Activated CD4-positive, alpha-beta T cell treated with anti-CD3 and anti-CD28 coated beads for 1 hour (primary cell): ENCODE results near the gene ELF5.

Source experiments
- DNase-seq: peaks from one replicate; pipeline ENCODE4 v3.0.0-alpha.2; 2020

Gene ELF5

DNA sequence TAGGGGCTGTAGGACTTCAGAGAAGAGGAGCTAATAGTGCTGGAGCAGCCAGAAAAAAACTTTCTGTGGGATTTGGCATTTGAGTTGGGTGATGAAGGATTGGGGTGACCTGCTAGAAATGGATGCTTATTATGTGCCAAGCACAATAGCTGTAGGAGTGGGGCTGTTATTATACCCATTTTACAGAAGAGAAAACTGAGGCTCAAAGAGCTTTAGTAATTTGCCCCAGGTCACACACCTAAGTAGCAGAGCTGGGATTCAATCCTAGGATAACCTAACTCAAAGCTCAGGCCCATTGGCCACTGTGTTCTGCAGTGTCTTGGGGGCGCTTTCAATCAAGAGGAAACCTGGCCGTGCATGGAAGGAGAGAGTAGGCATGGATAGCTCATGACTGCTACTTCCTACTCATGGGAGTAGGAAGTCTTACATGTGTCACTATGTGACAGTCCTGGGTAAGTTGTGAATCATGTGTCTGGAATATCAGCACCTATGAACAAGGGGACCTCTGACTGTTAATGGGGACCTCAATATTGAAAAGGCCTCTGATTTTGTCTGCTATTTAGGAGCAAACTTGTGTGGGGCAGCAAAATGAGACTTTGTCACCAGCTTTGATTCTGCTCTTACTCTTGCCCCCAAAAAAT, 6.1 kb upstream of the ELF5 start:
- DNase-seq: no peak

DNA sequence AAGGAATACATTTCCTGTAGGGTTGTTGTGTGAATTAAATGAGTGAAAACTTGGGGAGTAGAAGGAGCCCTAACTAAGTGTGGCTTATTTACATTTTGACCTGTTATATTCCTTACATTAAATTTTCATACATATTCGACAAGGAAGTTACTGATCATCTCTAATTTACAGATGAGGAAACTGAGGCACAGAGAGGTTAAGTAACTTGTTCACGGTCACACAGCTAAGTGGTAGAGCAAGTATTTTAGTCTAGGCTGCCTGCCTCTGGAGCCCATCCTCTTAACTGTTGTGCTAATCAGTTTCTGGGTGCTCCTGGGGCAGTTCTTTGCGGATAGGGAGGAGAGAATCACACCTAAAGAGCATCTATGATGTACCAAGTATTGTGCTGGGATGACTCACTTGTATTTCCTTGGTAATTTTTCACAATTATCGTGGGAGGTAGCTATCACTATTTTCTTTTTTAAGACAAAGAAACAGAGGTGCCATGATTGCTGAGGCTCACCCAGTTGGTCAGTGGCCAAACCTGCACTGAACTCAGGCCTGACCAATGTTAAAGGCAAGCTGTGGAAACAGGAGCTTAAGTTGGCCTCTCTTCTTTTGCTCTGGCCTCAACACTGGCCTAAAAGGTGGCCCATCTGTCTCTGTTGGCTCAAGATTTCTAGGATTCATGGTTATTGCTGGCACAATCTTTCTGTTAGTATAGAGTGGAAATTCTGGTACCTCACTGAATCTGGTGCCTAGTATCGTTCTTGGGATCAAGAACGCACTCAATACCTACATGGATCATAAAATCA, 2.9 kb upstream of the ELF5 start:
- DNase-seq: no peak

DNA sequence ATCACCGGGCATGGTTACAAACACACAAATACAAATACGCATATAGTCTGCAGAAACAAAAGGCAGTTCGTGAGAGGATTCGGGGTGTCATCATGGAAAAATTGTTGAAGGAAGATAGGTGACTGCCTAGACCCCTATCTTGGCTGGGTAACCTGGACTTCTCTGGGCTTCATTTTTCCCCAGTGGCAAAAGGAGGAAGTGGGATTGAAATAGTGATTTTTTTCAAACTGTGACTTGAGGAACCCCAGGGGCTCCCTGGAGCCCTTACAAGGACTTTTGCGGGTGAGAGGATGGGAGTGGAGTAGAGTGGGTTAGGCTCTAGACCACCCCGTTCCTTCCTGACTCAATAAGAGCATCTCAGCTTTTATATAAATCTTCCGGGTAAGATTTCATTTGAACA, 1.0 kb upstream of the ELF5 start:
- DNase-seq: no peak

DNA sequence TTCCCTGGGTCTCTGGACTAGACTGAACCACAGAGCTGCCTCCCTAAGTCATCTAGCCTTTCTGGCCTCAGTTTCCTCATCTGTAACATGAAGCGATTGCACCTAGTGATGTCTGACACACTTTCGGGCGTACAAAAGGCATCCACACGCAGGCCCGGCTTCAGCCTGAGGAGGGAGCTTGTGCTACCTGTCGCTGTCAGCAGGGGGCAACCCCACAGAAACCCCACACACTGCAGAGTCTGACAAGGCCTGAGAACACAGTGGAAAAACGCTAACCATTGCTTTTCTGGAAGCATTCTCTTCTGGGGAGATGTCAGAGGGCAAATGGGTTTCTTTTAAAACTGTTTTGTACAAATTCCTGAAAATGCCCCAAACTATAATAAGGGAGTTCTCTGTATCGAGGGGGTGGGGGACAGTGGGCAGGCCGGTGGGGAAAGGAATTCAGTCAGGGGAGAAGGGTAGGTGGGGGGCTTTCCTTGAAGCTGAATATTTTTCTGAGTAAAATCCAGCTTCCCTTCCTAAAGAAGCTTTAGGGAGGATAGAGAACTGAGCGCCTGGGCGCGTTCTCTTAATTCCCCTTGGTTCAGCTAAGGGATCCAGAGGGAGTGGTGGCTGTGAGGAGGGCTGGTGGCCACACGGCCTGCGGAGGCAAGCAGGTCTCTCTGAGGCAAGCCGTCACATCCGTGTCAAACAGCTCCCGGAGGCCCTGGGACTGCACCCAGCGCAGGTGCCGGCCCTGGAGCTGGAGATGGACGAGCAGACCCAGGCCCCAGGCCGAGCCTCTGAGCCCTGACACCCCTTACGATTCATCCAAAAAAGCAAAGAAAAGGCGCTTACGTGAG, 533 bp downstream of the ELF5 start:
- peak; percentile 20 for DNase-seq

DNA sequence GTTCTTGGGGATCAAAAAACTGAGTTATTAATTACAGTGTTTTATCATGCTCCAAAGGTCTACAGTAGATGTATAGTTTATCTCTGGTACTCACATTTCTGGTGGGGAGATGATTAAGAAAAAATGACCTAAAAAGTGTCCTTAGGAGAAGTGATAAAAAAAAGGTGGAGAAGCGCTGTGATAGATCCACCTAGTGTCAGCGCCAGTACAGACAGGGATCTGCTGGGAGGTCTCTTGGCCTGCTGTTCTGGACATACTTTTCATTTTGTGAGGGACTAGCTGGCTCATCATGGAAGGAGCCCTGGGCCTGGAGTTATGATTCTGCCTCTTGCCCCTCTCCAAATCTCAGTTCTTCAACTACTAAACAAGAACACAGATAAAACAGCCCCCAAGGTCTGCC, 2.9 kb downstream of the ELF5 start:
- DNase-seq: no peak

DNA sequence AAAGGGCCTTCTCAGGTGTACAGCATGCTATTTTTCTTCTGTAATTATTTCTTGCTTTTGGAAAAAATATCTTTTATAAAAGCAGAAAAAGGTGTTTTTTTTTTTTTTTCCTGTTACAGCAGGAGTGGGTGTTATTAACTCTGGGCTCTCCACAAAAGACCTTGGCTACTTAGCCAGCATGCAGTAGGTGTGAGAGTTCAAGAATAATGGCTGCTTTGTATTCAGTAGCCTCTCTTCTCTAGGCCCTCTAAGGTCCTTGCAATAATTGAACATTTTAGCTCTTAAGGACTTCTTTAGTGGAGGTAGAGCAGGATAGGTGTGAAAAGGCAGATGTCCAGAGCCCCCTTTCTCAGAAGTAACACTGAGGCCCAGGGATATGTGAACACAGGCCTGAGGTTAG, 3.4 kb downstream of the ELF5 start:
- no peak for DNase-seq

DNA sequence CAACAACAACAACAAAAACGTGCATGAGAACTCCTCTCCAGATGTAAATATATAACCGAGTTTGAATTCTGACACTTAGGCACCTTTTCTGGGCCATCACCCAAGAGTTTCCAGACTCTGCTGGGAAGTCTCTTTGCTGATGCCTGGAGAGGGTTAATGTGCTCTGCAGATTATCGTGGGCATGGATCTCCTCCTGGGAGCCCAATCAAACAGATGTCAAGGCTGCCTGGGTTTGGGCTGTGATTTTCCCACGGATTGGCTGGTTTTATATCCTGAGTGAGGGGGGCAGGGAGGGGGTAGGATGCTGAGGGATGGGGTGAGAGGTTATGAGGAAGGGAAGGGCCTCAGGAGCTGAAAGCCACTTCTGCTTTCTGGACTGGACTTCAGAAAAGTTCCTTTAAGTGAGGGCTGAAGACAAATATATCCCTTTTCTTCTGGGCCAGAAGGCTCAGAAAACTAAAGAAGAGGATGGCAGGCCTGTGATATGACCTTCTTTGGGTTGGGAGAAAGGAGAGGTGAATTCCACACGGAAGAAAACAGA, 4.2 kb downstream of the ELF5 start:
- DNase-seq: no peak

DNA sequence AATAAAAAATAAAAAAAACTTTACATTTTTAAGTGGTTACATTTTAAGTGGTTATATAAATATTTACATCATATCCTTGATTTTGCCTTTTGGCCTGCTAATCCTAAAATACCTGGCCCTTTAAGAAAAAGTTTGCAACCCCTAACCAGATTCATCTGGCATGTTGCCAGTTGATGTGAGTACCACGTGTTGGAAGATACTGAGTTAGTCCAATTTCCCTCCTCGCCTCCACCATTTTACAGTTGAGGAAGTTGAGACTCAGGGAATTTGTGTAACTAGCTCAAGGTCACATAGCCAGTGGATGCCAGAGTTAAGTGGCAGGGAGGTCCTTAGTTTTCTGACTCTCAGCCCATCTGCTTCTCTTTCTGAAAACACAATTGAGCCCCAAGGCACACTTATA, 5.1 kb downstream of the ELF5 start:
- DNase-seq: no peak

DNA sequence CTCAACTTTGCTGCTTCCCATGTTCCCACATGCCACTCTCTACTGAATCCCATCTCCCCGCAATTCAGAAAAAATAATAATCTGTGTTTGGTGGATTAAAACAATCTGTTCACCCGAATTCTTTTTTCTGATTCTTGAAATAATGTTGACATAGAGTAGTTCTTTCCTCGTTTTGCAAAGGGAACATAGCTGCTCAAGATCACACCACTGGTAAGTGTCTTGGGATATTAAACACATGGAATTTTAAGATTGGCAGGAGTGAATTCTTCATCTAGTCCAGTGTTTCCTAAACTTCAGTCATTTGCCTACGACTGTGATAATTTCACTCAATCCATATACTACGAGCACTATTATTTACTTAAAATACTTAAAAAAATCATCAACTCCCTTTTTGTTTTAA, 6.0 kb downstream of the ELF5 start:
- DNase-seq: no peak

DNA sequence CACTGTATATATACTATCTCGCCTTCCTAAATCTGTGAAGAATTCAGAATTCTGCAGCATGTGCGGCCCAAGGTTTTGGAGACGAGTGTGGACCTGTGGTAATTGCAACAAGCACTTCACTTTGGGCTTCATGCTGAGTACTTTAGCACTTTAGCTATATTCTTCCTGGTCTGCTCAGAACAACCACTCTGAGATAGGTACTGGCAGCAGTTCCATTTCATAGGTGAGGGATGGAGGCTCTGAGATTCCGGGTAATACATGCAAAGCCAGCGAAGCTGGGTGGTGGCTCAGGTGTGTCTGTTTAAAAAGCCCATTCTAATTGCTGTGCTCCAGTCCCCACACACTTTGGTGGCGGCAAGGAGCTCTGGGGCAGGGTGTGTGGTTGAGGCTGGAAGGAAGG, 6.4 kb downstream of the ELF5 start:
- DNase-seq: no peak

DNA sequence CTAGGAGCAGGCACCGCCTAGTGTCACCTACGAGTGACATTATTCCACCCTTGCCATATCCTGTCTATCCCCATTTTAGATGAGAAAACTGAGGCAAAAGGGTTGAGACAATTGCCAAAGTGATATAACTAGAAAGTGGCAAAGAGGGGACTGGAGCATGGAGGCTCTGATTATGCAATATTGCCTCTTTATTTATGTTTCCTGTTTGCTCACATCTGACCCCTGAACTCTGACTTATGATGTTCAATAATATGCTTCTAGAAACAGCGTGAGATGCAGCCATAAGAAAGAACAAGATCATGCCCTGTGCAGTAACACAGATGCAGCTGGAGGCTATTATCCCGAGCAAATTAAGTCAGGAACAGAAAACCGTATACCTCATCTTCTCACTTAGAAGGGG, 7.7 kb downstream of the ELF5 start:
- DNase-seq: no peak

DNA sequence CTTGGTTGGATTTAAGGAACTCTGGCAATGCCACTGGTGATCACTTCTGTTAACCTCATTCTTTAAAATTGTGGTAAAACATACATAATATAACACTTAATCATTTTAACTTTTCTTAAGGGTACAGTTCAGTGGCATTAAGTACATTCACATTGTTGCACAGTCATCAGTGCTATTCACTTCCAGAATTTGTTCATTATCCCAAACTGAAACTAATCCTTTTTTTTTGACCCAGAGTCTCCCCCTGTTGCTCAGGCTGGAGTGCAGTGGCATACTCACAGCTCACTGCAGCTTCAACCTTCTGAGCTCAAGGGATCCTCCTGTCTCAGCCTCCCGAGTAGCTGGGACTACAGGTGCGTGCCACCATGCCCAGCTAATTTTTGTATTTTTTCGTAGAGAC, 10.6 kb downstream of the ELF5 start:
- no peak for DNase-seq

DNA sequence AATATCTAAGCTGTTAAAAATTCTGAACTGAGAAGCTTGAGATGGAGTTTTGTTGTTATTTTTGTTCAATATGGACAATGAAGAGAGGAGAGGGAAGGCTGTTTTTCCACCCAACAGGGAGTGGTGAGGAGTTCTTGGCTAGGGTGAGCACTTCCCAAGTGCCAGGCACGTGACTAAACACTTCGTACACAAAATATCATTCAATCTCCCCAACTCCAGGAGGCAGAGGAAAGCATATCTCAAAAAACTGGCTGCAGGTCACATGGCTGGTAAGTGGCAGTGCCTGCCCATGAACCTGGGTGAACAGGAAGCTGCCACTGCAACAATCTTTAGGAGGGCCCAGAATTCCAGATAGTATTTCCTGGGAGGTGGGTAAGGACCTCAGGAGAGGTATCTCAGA, 11.6 kb downstream of the ELF5 start:
- DNase-seq: no peak

DNA sequence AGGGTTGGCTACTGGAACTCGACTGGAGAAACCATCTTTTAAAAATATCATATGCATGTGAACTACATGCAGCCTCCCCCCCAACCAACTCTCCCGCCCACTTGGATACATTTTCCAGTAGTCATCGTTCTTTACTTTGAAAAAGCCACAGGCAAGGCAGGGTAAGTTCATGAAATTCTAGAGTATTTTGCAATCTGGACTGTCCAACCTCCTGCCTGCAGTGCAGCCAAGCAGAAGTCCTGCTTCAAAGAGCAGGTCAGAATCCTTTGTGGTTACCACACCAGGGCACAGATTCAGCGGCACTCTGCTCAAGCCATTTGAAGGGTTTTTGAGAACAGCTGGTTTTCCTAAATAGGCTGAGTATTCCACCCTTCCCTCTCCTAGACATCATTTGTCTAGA, 12.1 kb downstream of the ELF5 start:
- DNase-seq: no peak

DNA sequence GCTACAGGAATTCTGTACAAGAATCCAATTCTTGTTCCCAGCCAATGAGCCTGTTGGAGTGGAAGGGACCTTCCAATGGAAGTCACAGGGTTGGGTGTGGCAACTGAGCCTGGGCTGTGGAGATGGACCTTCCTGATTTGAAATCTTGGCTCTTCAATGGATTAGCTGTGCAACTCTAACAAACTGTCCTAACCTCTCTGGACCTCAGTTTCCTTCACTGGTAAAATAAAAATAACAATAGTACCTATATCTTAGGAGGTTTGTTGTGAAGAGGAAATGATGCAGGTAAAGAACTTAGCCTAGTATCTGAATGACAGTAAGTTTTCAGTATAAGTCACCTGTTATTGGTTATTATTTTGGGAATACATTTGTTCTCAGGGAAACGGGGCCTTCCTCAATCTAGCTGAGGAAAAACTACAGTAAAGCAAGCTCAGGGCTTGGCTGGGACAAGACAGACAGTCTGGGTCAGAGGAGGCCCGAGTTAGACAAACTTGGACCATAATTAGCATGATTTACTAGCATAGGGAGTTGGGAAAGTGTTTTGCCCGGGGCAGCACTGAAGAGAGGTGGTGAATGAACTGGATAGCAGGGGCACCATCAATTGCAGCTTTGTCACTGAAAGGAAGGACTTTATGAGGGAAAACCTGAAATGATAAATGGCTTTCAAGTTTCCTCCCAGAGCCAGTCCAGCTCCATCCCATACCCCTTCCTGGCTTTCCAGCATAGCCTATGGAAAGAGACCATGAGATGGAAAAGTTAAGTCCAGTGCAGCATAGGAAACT, 13.7 kb downstream of the ELF5 start:
- no peak for DNase-seq

DNA sequence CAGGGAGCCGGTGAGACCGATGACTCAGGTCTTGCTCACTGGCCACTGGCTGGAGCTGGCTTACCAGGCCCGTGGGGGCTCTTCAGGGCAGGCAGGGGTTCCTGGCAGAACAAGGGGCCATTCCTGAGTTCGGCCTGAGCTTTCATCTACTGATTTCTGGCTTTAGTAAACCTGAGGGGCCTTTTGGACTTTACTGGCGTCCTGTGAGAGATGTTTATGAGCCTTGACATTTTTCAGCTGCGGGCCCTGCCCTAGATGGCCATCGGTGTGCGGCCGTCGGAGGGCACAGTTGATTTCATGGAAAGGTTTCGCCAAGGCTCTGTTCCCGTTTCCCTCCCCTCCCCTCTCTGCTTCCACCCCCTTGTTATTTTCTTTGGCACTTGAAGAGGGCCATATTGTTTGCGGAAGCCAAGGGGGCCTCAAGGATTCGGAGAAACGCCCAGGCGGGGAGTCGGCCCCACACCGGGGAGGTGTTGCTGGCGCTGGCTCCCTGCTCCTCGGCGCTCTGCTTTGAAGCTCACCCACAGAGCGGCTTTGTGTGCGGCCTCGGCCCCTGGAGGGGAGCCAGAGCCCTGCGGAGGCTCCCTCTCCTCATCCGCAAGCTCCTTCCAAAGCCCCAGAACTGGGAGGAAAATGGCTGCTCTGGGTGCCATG, 17.7 kb downstream of the ELF5 start:
- no peak for DNase-seq

DNA sequence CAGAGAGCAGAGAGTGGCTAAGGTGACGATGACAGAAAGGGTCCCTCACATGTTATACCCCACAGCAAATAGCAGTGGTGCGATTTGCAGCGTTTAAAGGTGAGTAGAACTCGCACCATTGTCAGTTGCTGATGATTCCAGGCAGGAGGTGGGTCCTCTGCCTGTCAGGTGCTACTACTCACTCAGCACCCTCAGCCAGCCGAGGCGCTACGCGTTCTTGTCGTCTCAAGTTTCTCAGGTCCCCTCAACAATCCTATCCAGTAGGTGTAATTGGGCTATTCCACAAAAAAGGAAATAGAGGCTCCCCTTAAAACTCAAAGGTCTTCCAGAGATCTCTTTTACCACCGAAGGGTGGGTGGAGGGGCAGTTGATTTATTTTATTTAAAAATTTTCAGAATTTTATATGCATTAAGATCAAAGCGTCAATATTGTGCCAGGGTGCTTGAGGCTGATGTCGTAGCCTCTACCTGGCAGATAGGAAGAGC, 18.3 kb downstream of the ELF5 start:
- no peak for DNase-seq

DNA sequence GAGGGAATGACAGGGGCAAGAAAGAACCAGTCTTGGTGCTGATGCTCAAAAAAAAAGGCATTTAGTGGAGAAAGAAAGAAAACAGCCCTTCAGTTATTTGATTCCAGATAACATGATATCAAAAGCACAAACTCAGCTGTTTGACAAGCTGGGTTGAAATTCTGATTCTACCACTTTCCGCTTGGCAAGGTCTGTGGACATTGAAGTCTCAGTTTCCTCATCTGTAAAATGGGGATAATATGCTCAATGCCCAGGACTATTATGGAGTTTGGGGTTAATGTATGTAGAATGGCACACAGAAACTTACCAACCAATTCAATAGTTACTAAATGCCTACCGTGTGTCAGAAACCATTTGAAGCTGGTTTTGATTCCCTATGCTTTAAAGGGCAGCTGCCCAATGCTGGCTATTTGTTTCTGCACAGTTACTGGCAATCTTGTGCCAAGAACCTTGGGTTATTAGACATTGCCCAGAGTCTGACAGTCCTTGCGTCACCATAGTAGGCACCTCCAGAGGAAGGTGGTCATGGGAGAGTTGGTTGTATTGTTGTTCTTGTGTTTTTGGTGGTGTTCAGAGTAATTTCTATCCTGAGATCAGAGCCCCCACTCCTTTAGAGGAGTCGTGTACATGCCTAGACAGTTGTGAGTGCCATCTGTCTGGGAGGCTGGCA, 19.5 kb downstream of the ELF5 start:
- DNase-seq: no peak

DNA sequence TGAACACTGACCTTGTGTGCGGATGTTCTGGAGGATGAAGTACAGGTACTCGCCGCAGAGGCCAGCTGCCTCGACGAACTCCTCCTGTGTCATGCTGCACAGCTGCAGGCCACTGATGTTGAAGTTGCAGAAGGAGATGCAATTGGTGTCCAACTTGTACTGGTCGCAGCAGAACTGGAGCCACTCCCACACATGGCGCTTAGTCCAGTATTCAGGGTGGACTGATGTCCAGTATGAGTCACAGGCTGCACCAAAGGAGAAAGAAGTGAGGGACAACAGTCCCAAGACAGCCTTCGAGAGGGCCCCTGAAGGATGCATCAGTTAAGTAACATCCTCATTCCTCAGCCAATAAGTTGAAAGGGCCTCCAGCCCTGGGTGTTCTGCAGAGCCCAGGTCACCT, 20.1 kb downstream of the ELF5 start:
- no peak for DNase-seq

DNA sequence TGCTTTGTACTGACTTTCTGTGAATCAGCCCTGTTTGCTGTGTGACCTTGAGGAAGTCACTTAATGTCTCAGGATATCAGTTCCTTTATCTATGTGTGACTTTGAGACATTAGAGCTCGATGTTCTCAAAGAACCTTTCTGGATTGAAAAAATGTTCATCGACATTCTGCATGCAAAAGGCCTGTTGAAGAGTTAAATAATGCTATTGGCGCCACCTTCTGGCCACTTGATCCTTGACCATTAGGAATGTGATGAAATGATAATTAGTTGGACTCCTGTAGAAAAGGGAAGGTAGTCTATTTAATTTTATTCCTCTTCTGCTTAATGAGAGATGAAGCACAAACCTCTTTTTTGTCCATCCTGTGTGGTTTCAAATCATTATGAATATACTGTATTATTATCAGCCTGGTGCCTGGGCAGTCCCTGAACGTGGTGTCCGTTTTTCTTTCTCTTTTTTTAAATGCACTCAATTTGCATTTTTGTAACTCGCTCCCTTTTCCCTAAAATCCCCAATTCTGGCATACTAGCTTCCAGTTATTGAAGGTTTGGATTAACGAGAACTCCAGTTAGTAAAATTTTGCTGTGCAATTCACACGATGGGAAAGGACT, 20.7 kb downstream of the ELF5 start:
- DNase-seq: no peak

DNA sequence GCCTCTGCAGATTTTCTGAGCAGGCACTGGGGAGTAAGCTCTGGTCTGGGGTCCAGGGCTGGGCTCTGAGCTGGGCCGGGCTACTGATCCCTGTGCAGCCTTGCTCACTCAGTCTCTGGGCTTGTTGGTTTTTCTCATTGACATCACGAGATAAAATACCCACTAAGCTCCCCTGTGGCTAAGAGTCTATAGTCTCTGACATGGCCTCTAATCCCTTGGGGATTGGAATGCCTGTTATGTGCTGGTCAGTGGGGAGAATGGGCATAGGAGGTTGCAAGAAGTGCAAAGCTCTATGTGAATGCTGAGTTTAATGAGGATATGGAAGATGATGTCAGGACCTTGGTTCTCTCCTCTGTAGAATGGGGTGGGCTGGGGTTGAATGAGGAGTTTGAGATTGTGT, 23.3 kb downstream of the ELF5 start:
- no peak for DNase-seq
